CD4-positive, alpha-beta T cell treated with Interleukin-15 for 4 hours (primary cell): ENCODE data around the gene NLGN1.

ENCODE experiments used
- DNase-seq: peaks from one replicate; pipeline ENCODE4 v3.0.0-alpha.2; 2020; ENCODE audit warnings: low spot score

NLGN1 gene

DNA sequence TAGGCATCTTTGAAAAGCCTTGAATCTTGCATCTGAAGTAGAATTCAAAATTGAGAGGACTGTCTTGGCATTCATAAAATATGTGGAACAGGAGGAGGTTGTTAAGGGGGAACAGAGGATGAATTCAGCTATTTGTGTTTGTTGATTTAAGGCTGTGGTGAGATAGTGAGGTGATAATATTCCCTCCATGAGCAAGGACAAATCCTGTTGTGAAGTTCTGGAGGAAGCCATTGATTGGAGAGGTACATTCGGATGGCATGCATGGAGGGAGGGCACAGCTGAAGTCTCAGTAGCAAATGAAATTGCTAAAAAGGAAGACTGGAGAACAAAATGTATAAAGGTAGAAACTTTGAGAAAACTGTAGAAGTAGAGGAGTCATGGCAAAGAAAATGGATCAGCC lies 443.8 kb downstream of the NLGN1 start:
- DNase-seq = no peak

DNA sequence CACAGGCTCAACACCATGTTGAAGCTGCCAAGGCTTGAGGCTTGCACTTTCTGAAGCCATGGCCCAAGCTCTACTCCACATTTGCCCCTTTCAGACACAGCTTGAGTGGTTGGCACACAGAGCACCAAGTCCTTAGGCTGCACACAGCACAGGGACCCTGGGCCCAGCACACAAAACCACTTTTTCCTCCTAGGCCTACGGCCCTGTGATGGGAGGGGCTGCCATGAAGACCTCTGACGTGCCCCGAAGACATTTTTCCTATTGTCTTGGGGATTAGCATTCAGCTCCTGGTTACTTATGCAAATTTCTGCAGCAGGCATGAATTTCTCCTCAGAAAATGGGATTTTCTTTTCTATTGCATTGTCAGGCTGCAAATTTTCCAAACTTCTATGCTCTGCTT lies 445.5 kb downstream of the NLGN1 start:
- DNase-seq = no peak

DNA sequence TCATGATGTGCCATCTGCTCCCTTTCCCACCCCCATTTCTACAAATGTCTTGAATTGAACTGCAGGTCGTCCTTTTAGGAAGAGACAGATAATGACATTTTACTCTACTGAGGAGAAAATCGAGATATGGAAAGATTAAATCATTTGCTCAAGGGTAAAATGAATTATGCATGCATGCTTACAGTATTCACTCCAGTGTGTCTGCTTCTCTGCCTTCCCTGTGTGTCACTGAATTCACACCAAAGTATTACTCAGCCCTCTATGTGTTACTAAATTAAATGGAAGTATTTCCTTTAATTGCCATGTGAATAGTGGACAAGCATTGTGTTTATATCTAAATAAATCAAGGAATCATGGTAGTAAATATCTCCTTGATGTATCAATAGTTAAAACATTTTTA lies 449.0 kb downstream of the NLGN1 start:
- DNase-seq = no peak

GRCh38 chr3:173849489-173849888 lies 451.9 kb downstream of the NLGN1 start:
- DNase-seq = no peak

DNA sequence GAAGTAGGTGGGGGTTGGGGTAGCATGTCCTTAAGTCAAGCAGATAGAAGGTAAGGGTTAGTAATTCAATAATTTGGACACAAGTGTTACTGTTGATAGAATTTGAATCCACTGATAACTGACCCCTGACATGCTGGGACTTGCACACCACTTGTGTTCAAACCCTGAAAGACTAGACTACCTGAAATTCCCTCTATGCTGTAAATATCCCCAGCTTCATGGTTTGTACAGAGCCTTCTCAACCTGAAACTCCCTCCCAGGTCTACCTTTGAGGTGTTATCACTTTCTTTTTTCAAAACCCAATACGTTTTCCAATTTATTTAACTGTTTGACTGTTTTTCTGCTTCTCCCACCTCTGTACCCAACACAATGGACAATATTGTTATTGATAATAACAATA lies 459.6 kb downstream of the NLGN1 start:
- DNase-seq = no peak

- DNase-seq = no peak
Measured at GRCh38 chr3:173862701-173863100, 465.2 kb downstream of the NLGN1 start.

GRCh38 chr3:173863551-173863950 lies 466.0 kb downstream of the NLGN1 start:
- no peak for DNase-seq

- DNase-seq = no peak
Measured at GRCh38 chr3:173865900-173866498, 468.5 kb downstream of the NLGN1 start.

GRCh38 chr3:173869766-173870165 lies 472.2 kb downstream of the NLGN1 start:
- no peak for DNase-seq

GRCh38 chr3:173870976-173871375 lies 473.4 kb downstream of the NLGN1 start:
- DNase-seq = no peak

DNA sequence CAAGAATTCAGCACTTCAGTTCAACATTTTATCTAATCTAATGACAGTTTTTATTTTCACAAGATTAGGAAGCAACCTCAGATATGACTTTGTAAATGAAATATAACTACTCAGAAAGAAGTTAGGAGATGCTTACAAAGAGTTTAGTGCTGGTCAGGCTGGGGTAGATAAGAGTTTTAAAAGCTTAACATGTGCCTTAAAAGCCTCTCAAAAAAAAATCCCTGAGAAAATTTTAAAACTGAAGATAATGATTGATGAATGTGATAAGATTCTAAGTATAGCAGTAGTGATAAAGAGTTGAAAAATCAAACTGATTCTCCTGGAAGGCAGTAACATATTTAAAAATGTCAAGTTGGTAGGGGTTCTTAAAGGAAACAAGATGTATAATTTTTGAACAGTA lies 478.2 kb downstream of the NLGN1 start:
- DNase-seq = no peak

- no peak for DNase-seq
Measured at GRCh38 chr3:173876476-173876875, 478.9 kb downstream of the NLGN1 start.

GRCh38 chr3:173887888-173888287 lies 490.3 kb downstream of the NLGN1 start:
- DNase-seq = no peak

GRCh38 chr3:173889596-173889995 lies 492.1 kb downstream of the NLGN1 start:
- DNase-seq = no peak

DNA sequence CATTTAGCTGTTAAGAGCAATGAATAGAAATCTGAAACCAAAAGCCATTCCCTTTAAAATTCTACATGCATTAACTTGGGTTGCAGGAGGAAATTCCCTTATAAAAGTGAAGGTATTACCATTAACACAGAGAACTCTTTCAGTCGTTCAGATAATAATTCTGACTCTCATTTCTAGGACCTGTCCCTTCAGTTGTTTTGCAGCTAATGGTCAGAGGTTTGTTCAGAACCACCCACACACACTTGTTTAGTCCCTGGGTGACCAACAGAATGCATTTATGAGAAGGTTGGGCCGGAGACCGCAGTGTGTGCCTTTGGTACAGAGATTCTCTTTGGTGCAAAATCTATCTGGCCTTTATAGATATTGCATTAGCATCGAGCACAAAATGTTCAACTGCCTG lies 492.5 kb downstream of the NLGN1 start:
- DNase-seq = no peak

DNA sequence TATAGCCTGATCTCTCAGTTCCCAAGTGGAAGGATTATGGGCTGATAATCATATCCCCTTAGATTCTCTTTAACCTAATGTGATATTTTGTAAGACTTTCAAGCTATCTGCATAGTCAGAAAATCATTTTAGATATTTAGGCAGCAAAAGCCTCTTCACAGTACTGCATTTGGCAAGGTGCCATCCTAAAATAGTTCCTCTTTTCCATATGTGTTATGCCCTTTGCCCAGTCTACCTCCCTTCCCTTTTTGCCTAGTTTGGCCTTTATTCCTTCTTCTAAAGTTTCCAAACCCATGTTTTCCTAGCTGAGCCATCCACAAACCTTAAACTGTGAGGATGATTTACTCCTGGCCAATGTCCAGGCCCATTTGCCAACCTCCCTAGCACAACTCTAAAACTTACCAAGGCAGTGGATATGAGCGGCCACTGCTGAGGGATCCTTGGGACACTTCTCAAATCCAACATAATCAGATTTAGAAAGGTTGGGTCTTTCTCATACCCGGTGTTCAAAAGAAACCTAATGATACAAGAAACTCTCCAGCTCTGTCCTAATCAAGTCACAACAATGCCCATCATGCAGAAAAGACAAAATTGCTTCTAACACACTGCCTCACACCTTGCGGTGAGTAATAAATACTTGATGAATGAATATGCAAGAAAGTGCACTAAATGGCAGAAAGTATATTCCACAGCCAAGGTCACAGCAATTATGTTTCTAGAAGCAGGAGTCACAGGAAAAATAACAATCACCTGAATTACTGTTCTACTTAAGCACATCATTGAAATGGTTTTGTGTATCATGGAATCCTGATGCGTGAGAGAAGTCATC lies 493.9 kb downstream of the NLGN1 start:
- no peak for DNase-seq

GRCh38 chr3:173892547-173892946 lies 495.0 kb downstream of the NLGN1 start:
- DNase-seq = no peak

DNA sequence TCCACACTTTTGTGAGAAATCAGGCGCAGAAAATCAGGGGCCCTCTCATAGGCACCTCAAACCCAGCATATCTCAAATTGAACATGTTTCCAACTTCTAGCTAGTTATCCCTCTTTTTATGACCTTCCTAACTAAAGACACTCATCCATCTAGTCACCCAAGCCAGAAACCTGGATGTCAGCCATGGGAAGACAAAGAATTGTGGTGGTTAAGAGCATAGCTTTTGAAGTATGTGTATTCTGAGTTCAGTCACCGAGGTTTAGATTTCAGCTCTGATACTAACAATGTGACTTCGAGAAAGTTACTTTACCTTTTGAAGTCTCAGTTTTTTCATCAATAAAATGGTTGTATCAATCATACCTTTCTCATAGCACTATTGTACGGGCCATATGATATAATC lies 495.5 kb downstream of the NLGN1 start:
- DNase-seq = no peak

GRCh38 chr3:173893835-173894234 lies 496.3 kb downstream of the NLGN1 start:
- DNase-seq = no peak

DNA sequence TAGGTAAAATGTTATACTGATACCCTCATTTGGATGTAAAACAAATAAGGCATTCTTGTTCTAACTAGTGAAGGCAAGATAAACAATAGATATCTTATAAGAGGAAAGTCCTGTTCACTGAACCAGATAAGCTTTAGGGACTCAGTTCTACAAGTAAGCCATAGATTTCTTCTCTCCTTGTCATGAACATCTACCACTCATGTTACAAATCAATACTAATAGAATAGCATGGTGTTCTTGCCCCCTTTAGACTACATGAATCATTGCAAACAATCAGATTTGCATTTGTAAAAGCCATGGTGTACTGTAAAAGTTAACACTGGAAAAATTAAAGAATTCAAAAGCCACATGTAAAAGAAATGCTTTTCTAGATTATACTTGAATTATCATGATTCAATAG lies 500.1 kb downstream of the NLGN1 start:
- no peak for DNase-seq

DNA sequence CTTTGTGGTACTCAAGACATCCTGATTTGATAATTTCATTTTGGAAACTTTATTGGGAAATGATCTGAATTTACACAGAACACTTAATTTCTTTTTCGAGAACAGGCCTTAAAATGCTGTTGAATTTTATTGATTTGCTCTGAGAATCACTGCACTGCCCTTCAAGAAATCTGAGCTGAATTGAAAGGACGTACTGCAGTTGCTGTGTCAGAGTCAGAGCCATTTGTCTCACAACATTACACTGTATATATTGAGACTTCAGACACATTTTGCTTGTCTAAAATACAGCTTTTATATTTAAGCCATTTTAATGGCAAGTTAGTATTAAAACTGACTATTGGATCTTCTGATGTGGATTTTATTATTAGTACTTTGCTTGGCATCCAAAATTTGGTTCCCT lies 504.1 kb downstream of the NLGN1 start:
- no peak for DNase-seq

- DNase-seq = no peak
Measured at GRCh38 chr3:173902401-173902800, 504.9 kb downstream of the NLGN1 start.

GRCh38 chr3:173902871-173903270 lies 505.3 kb downstream of the NLGN1 start:
- no peak for DNase-seq

DNA sequence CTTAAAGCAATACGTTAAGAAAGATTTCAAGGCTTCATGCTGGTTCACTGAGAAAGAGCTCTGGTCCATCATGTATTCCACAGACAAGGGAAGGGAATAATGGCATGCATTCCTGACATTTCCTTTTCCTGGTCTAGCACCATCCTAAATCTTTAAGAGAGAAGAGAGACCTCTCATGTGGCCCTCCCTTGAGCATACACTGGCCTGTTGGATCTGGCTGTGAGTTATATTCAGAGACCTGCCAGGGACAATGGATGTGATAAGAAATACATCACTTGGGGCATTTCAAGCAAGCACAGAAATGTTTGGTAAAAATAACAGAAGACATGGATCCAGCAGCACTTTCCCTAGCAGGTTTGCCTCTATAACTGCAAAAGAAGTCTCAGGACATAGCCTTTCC lies 507.8 kb downstream of the NLGN1 start:
- no peak for DNase-seq
